ENCODE results near the gene DLG2.
"Not testable (repeated sequence)": the region's sequence is repeated elsewhere in the genome, so short reads cannot be mapped to it uniquely, and the experiment has no call there.

Gene DLG2

GRCh38 chr11:85431319-85431718 lies 195.8 kb downstream of the DLG2 start:
- DNase-seq, result no peak

DNA sequence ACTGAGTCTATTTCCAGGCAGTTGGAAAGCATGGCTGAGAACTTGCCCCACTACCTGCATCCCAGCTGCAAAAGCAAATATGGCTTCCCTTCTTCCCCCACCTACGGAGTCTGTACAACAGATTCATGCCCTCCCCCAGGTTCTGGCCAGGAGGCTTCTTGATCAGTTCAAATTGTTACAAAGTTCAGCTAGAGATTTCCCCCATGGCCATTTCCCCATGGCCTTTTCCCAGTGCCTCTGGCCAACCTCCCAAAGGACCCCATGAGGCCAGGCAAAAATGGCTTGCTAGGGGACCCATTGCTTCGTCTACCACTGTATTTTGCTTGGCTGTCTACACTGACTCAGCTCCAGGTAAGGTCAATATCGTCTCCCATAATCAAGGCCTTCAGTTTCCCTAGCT lies 203.3 kb downstream of the DLG2 start:
- no peak for DNase-seq

DNA sequence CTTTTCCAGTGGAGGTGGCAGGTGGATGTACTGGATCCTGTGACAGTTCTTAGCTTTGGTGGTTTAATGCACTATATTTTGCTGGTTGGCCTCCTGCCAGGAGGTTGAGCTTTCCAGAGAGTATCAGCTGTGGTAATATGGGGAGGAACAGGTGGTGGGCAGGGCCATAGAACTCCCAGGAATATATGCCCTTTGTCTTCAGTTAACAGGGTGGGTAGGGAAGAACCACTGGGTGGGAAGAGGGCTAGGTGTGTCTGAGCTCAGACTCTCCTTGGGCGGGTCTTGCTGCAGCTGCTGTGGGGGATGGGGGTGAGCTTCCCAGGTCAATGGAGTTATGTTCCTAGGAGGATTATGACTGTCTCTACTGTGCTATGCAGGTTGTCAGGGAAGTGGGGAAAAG lies 203.8 kb downstream of the DLG2 start:
- no peak for DNase-seq

DNA sequence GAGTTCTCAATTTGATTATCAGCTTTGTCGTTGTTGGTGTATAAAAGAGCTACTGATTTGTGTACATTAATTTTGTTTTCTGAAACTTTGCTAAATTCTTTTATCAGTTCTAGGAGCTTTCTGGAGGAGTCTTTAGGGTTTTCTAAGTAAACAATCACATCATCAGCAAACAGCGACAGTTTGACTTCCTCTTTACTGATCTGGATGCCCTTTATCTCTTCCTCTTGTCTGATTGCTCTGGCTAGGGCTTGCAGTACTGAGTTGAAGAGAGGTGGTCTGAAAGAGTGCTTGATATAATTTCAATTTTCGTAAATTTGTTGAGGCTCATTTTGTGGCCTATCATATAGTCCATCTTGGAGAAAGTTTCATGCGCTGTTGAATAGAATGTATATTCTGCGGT lies 213.0 kb downstream of the DLG2 start:
- no peak for DNase-seq

GRCh38 chr11:85407648-85408047 lies 219.5 kb downstream of the DLG2 start:
- DNase-seq, result no peak

- DNase-seq, result no peak
These were observed 220.3 kb downstream of the DLG2 start for GRCh38 chr11:85406841-85407240.

DNA sequence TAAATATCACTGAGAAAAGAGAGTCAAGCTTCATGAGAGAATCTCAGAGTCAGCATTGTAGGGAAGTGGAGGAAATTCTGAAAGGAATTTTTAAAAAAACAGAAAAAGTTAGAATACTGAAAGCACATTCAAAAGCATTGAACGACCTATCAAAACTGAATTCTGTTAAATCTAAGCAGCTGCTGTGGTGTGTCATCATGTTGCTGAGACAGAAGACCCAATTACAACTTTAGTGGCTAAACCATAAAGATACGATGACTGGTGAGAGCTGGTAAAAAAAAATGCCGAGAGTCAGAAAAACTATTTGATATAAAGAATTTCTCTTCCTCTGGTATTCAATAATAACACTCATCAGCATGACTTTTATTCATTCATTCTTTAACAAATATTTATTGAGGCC lies 220.8 kb downstream of the DLG2 start:
- DNase-seq, result no peak

GRCh38 chr11:85395515-85396055 lies 231.6 kb downstream of the DLG2 start:
- not testable (repeated sequence) for DNase-seq

DNA sequence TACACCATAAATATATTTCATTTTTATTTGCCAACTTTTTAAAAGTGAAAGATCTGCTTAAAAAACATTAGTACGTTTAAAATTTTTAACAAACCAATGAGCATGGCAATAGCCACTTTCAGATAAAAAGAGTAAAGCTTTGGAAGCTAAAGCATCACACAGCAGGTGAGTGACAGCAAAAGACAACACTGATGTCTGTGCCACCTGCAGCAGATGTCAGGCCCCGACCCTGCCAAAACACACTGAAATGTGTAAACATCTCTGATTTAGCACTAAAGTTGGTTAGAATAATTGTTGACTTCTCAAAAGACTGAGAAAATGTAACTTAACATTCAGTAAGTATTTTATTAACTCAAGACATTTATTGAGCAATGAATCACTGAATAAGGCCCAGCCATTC lies 232.9 kb downstream of the DLG2 start:
- no peak for DNase-seq

- DNase-seq, result no peak
These were observed 236.0 kb downstream of the DLG2 start for GRCh38 chr11:85391141-85391540.

DNA sequence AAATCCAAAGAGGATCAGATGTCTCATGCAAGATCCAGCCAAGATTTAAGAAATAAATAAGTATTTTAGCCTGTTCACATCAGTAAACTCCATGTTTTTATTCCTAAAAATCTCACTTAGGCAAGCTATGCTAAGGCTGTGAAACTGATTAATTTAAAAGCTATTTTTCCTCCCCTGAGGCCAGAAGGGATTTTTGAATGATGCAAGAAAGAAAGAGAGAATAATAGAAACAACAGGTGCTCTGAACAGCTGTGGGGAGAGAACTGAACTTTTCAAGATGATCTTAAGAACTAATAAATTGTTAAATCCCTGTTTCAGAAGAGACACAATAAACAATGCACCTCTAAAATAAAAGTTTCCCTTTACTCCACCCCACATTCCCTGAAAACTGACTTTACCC lies 241.6 kb downstream of the DLG2 start:
- no peak for DNase-seq

DNA sequence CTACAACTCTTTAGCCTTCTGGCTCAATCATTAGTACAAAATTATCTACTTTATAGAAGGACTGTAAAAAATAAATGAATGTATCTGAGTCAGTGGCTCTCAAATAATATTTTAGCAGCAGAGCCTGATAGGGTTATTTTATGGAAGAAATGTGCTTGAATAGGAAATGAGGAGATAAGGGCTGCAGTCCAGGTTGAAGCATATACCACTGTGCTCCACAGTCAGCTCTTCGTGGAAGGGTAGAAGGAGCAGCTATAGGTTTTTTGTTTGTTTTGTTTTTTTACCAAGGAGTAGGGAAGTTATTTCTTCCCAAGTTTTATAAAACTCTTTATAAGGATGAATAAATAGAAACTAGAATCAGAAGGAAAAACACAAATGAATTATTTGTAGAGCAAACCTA lies 242.0 kb downstream of the DLG2 start:
- no peak for DNase-seq

GRCh38 chr11:85379066-85379465 lies 248.1 kb downstream of the DLG2 start:
- no peak for DNase-seq

DNA sequence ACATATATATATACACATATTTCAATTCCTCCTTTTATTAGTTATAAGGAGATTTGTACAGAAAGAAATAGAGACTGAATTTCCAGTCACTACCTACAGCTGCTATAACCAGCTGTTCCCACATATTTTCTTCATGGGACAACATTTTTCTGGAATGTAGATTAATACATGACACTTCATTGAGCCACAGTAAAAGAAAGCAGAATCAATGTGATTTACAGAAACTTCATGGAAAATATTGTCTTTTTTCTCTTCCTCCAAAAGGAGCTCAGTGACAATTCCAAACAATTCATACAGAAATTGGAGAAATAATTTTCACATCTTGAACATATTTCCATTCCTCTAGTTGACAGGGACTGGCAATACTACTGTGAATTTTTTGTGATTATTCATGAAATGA lies 249.2 kb downstream of the DLG2 start:
- DNase-seq, result no peak

DNA sequence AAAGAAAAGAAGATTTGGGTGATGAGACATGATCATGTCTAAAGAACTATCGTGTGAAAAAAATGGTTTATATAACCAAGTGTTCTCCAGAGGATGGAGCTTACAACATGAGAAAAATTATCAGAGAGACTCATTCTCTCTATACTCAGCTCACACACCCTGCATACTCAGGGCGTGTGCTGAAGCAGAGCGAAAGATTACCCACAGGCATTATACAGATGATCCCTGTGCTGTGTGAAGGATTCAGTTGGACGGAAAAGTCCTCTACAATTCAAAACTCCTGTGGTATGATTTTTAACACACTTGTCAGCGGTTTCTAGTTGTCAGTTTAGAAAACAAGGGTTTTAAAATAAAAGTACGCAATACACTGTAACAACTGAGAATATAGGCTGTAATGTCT lies 267.3 kb downstream of the DLG2 start:
- DNase-seq, result no peak

GRCh38 chr11:85355921-85356320 lies 271.2 kb downstream of the DLG2 start:
- DNase-seq, result no peak

DNA sequence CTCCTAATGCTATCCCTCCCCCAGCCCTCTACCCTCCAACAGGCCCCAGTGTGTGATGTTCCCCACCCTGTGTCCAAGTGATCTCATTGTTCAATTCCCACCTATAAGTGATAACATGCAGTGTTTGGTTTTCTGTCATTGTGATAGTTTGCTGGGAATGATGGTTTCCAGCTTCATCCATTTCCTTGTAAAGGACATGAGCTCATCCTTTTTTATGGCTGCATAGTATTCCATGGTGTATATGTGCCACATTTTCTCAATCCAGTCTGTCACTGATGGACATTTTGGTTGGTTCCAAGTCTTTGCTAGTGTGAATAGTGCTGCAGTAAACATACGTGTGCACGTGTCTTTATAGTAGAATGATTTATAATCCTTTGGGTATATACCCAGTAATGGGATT lies 277.6 kb downstream of the DLG2 start:
- not testable (repeated sequence) for DNase-seq

DNA sequence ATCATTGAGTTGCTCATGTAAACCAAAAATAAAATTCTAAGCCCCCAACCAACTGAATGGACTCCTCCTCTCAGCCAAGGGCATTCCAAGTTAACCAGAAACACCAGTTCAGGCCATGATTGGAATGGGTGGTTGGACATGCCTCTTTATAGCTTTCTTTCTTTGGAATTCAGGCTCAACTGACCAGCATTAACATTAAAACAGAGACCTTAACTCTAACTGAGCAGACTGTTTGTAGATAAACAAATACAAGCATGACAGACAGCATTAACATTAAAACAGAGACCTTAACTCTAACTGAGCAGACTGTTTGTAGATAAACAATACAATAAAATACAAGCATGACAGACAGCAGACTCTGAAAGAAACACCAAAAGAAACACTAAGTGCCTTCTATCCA lies 278.2 kb downstream of the DLG2 start:
- no peak for DNase-seq

DNA sequence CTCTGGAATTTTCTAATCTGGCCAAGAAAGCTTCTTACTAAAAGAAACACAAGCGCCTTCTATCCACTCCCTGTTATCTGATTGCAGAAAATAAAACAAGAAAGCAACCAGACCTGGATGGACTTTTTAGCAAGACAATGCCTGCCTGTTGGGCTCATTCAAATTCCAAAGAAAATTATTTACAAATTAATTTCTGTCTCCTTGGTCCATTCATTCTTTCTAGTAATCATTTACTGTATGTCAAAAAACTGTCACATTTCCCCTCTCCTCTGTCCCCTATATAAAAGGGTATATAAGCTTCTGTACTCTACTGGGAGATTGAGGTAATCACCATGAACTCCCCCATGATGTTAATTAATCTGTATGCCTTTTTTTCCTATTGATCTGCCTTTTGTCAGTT lies 279.9 kb downstream of the DLG2 start:
- DNase-seq, result no peak

DNA sequence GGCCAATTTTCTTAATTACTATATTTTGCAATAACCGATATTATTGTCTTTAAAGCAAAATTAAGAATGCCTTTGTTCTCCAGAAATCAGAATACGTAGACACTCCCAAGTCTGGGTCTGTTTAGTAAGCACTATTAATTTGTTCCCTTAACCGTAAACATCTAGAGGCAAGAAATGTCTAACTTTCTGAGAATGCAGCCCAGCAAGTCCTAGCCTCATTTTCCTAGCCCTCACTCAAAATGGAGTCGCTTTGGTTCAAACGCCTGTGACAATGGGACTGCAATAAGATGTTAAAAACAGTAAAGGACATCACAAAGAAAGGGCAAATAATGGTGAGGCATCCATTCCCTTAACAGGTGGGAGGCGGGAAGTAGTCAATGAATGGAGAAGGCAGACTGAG lies 280.7 kb downstream of the DLG2 start:
- no peak for DNase-seq

DNA sequence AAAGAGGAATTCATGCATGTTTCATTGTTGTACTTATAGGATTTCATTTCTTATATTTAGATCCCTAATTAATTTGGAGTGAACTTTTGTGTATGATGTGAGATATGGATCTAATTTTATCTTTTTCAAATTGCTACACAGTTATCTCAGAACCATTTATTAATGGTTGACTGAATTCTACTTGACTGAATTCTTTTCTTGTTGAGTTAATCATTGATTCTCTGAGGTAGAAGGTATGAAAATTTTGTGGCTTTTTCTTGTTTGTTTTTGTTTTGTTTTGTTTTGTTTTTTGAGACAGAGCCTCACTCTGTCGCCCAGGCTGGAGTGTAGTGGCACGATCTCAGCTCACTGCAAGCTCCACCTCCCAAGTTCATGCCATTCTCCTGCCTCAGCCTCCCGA lies 286.3 kb downstream of the DLG2 start:
- not testable (repeated sequence) for DNase-seq

DNA sequence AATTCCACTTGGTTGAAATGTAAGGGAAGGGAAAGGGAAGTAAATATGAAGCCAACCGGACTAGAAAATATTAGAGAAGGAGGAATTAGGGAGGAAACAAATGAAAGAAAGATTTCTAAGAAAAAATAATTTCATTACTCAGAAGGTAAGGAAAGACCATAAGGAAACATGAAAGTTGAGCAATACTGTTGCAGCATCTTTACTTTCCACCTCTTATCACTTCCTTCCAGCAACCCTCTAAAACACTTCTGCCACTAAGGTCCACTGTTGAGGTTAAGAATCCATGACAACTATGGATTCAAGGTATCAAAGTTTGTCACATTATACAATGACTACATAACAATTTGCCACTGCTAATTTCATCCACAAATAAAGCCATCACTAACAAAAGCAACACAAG lies 308.6 kb downstream of the DLG2 start:
- no peak for DNase-seq

DNA sequence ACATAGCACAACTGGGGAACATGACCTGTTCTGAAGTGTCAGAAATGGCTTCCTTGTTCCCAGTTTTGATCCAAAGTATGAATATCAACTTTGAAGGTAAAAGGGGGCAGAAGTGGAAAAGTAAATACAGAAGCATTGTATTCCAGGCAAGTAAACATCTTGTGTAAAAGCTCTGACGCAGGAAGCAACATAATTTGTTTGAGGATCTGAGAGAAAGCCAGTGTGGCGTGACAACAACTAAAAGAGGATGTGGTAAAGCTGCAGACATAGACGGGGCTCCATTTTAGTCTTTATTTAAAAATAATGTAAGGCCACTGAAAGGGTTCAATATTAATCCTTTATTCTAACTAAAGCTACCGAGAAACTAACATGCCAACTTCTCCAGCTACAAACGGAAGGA lies 310.2 kb downstream of the DLG2 start:
- DNase-seq, result no peak

DNA sequence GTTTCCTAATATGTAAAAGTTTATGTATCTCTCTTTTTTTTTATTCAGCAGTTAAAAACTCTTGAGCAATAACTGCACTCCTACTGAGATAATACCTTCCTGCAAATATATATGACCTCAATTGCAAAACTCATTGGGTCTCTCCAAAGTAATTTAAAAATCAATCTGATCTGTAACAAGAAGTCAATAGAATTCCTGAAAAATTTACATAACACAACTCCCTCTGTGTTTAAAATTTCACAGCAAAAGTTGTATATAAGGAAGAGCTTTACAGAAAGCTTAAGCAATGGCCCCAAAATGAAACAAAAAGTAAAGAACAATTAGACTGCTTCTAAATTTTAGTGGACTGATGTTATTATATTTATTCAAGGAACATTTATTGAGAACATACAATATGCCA lies 313.4 kb downstream of the DLG2 start:
- DNase-seq, result no peak

- DNase-seq, result no peak
These were observed 316.7 kb downstream of the DLG2 start for GRCh38 chr11:85310479-85310878.

DNA sequence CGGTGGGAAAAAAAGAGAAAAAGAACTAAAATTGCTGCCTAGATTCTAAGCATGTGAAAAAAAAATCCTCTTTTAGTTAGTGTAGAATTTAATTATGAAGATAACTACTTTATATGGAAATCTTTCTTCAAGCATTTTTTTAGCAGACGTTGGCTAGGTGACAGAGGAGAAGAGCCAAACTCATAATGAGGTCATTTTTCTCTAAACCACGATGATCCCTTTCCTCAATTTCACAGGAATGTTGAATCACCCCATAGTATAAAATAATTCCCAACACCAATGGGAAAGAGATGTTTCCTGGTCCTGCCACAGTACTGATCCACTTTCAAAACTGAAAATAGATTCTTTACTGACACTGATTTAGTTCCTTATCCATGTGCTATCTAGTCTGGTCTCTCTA lies 319.8 kb downstream of the DLG2 start:
- no peak for DNase-seq
